Activated T-cell treated with anti-CD3 and anti-CD28 coated beads, Interleukin-2, amount 50 U/mL, for 1 hour (primary cell): ENCODE results near the gene ITM2B.
A peak's percentile ranks its signal among the peaks of the same experiment; 100 is the strongest.

ENCODE experiments used
- DNase-seq: peaks from one replicate; pipeline ENCODE4 v3.0.0-alpha.2; 2020

Gene ITM2B

DNA sequence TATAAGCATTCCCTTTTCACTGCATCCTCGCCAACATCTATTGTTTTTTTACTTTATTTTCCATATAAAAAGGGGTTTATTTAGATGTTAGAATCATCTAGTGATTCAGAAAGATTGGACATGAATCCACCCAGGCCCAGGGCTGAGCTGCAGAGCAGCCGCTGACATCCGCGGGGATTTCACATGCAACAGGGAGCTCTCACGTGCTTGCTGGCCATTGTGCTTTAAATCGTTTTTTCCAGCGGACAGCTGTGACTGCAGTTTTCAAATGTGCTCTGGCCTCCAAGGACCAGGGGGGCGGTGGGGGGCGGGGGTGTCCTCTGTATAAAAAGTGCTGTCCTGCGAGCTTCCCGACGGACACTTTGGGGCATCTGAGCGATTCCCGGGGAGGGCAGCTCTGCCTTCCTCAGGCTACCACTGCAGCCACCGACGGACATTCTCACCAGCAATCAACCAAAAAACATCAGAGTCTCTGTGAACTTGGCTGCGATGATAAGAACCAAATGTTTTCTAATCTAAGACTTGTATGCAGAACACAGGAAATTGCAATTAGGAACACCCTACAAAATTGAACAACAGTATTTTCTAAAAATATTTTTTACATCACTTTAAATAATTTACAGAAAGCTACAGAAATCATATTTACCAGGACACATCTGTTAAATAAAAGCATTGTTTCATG lies 83.1 kb downstream of the ITM2B start:
- DNase-seq: no peak

DNA sequence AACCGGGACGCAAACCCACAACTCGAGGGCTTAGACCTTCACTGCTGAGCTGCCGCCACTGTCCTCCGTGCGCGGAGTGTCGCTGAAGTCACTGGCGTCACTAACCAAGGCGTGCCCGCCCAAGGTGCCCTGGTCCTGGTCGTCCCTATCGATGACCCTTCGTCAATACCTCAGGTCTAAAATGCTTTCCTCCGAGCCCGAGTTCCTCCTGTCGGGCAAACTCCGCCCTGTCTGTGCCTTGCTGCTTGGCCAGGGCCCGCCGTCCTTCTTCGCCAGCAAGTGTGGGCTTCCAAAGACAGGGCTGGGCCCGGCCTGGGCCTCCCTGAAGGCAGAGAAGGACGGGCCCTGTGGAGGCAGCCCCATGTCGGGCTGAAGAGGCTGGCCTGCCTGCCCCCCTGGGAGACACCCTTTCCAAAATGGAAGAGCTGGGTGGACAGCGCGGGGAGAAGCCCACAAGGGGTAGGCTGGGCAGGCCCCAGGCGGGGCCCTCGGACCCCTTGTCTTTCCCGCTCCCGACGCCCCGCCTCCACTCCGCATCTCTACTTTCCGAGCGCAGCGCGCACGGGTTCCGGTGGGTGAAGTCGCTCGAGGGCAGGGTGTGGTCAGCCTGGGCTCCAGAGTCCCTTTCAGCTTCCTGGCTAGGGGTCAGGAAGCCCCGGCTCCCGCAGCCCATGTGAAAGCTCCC lies 84.0 kb downstream of the ITM2B start:
- no peak for DNase-seq

DNA sequence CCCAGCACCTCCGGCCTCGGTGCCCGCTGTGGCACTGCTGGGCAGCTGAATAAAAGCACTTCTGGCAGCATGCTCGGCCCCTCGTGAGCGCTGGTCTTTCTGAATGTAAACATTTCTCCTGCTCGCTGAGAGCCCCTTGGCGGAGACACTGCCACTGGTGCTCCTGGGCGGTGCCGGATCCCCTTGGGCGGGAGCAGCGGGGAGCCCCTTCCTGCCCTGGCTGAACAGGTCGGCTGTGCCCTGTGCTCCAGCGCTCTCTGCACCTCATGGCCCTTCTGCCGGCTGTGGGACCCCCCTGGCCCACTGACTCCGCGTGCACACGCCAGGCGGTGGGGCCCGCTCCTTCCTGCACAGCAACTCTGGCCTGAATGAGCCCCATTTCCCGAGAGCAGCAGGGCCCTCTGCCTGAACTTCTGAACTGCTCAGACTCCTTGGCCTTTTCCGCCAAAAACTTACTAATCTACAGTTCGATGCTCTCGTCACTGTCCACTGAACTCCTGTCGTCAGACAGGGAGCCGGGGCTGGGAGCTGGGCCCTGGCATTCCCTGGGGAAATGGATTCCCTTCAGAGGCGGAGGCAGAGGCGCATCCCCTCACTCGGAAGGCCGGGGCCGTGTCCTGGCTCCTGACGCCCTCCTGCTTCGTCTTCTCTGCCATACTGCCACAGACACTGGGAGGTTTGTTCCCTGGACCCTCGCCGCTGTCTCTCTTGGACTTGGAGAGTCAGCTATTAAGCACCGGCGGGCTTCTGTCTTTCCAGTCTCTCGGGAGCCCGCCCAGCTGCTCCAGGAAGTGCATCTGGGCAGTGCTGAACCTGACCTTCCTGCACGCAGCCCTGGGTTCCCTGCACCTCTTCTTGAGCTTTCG lies 84.7 kb downstream of the ITM2B start:
- no peak for DNase-seq

DNA sequence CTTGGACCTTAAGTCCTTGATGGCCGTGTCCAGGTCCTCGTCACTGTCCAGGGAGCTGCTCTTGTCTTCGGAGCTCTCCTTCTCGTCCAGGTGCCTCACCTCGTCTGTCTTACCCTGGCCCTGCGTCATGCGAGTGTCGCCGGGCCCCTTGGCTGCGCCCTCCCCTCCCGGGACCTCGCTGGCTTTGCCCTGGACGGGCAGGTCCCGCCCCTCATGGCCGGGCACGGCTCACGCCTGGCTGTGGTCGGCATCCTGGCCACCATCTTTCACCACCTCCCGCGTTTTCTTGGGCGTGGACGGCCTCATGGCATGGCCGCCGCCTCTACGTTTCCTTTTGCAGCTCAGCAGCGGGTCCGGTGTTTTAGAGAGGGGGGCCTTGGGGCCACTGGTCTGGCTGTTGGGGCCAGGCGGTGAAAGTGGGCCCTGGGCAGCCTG lies 85.4 kb downstream of the ITM2B start:
- peak; percentile 38 for DNase-seq

DNA sequence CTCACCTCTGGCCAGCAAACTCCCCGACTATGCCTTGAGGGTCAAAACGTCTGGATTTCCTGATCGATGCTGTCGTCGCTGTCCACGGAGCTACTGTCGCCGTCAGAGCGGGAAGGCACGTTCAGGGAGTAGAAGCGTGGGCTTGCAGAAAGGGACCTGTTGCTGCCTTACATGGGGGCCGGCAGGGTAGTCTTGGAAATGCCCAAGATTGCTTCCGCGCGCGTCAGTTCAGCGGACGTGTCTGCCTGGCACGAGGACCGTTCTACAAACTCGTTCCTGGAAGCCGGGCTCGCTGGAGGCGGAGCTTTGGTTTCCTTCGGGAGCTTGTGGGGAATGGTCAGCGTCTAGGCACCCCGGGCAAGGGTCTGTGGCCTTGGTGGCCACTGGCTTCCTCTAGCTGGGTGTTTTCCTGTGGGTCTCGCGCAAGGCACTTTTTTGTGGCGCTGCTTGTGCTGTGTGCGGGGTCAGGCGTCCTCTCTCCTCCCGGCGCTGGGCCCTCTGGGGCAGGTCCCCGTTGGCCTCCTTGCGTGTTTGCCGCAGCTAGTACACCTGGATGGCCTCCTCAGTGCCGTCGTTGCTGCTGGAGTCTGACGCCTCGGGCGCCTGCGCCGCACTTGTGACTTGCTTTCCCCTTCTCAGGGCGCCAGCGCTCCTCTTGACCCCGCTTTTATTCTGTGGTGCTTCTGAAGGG lies 86.0 kb downstream of the ITM2B start:
- DNase-seq: peak; percentile 34
